Non-pigmented ciliary epithelial cell (primary cell): ENCODE data around the gene TGFBR3L.

ENCODE experiments used
- DNase-seq: peaks from one replicate; pipeline ENCODE4 v3.0.0-alpha.2; 2010; ENCODE audit warnings: low read depth

TGFBR3L gene

DNA sequence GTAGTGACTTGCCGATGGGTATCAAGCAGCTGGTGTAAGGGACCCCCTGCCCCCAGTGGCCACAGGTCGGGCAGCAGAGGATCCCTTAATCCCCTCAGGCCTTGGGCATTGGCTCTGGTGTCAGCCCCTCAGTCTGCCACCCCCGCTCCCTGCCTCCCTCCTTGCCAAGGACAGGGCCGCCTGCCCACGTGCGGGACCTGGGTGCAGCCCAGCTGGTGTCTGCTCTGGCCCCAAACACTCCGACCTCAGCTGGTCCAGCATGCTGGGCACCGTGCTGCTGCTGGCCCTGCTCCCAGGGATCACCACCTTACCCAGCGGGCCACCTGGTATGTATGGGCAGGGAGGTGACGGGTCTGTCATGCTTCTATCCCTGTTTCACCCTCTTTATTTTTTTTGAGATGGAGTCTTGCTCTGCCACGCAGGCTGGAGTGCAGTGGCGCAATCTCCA, at the start of gene TGFBR3L:
TSS of gene TGFBR3L (plus strand) at position 233 of the 448 bp plus-strand sequence.
- no peak for DNase-seq

DNA sequence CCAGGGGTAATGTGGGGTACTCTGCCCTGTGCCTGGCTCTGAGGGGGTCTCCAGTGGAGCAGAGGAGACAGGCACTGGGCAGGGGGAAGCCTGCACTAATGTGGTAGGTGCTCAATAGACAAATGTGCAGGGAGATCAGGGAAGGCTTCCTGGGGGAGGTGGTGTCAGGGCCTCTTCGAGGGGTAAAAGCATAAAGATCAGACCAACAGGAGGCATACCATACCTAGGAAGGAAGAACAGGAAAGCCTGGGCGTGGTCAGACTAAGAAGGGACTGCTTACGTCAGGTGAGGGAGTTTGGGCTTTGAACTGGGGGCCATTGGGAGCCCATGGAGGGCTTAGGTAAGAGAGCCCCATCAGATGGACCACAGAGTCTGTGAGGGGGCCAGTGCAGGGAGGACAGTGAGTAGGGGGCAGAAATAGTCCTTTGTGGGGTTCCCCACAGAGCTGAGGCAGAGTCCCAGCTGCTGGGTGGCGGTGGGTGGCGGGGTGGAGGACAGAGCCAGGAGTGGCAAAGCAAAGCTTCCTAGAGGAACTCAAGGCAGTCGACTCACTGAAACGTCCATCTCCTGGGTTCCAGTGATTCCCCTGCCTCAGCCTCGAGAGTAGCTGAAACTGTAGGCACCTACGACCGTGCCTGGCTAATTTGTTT, 49.2 kb upstream of the TGFBR3L start:
- no peak for DNase-seq

DNA sequence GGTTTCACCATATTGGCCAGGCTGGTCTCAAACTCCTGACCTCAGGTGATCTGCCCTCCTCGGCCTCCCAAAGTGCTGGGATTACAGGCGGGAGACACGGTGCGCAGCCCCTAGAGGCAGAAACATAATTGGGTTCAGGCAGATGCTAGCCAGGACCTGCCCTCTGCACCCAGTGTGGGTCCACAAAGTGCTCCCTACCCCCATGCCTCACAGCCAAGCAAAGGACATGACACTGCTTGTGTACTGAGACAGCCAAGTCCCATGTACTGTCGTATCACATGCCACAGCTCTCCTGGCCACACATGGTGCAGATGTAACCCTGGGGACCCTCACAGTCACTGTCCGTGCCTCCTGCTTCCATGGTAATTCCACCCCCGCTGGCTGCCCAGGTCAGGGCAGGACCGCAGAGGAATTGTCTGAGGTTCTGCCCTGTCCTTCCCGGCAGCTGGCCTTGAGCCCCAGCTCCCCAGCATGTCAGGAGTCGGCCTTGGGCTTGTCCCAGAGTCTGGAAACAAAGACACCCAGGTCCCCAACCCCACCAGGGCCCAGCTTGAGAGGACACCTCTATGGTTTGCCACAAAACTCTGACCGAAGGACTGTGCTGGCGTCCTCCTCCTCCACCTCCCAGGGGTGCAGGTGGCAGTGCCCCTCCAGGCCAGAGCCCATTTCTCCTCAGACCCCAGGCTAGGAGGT, 48.1 kb upstream of the TGFBR3L start:
- no peak for DNase-seq

GRCh38 chr19:7867092-7867844, 47.4 kb upstream of the TGFBR3L start:
- DNase-seq: no peak

- no peak for DNase-seq
Measured at GRCh38 chr19:7868326-7868670, 46.3 kb upstream of the TGFBR3L start.

GRCh38 chr19:7868671-7869452, 45.8 kb upstream of the TGFBR3L start:
- no peak for DNase-seq

GRCh38 chr19:7869453-7869909, 45.1 kb upstream of the TGFBR3L start:
- no peak for DNase-seq

DNA sequence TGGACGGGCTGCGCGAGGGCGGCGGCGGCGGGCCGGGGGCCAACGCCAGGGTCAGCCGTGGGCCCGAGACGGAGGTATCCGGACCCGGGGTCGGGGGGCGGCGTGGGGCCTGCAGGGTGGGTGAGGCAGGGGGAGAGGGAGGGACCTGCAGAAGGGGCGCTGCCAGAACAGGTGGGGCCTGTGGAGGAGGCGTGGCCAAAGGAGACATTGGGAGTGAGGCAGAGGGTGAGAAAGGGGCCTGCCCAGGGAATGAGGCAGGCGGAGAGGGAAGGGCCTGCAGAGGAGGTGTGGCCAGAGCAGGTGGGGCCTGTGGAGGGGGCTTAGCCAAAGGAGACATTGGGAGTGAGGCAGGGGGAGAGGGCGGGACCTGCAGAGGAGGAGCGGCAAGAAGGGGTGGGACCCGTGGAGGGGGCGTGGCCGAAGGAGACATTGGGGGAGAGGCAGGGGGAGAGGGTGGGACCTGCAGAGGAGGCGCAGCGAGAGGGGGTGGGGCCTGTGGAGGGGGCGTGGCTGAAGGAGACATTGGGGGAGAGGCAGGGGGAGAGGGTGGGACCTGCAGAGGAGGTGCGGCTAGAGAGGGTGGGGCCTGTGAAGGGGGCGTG, 44.6 kb upstream of the TGFBR3L start:
- DNase-seq: no peak

- DNase-seq: no peak
Measured at GRCh38 chr19:7870571-7871436, 43.8 kb upstream of the TGFBR3L start.

DNA sequence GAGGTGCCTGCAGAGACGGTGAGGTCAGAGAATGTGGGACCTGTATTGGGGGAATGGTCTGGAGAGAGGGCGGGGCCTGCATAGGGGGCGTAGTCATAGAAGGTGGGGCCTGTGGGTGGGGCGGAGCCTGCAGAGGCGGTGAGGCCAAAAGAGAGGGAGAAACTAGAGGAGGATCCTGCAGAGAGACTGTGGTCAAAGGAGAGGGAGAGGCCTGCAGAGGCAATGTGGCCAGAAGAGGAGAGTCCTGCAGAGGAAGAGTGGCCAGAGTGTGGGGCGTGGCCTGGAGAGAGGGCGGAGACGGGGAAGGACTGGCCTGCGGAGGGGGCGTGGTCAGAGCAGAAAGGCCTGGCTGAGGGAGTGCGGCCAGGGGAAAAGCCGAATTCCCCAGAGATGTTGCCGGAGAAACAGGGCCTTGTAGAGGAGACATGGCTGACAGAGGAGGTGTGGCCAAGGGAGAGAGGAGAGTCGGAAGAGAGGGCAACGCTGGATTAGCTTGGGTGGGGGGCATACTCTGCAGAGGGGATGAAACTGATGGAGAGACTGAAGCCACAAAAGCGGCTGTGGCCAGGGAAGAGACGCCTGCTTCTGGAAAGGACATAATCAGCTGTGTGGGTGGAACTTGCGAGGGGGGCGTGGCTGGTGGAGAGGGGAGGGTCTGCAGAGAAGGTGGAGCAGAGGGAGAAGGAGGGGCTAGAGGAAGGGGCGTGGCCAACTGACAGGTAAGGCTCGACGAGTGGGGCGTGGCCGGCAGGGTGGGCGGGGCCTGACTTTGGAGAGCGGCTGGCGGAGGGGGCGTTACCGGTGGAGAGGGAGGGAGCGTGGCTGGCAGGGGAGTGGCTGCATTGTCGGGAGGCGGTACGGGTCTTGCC, 43.0 kb upstream of the TGFBR3L start:
- peak; percentile 62 for DNase-seq

DNA sequence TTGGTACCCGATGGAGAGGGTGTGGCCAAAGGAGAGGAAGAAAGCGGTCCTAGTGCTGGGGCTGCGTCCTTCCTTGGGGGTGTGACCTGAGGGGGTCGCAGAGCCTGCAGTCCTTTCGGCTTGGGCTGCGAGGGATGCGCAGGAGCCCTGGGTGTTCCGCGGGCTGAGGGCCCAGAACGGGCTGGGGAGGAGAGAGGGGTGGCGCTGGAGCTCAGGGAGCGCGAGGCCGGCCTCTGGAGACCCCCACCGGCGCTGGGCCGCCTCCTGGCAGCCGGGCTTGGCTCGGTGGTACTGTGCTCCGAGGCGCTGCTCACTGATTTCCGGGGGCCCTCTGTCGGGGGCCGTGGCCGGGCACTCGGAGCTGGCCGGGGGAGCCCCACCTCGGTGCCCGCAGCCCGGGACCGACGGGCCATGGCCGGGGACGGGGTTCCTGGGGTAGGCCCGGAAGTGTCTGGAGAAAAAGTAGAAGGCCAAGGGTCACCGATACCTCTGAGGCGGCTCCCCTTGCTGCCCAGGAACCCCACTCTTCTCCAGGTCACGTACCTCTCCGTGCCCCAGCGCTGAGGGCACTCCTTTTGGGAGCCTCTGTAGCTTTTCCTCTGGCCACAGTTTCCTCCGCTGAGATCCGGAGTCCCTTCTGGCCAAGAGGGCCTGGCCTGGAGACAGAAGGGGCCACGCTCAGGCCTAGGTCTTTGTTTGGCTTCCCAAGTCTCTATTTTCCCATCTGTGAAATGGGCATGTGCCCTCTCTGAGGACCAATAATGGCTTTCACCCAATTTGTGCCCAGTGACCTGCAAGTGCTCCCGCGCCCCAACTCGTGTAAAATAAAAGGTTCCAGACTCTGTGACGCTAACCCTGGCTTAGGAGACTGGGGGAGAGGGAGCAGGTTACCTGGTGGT, 42.1 kb upstream of the TGFBR3L start:
- DNase-seq: no peak

DNA sequence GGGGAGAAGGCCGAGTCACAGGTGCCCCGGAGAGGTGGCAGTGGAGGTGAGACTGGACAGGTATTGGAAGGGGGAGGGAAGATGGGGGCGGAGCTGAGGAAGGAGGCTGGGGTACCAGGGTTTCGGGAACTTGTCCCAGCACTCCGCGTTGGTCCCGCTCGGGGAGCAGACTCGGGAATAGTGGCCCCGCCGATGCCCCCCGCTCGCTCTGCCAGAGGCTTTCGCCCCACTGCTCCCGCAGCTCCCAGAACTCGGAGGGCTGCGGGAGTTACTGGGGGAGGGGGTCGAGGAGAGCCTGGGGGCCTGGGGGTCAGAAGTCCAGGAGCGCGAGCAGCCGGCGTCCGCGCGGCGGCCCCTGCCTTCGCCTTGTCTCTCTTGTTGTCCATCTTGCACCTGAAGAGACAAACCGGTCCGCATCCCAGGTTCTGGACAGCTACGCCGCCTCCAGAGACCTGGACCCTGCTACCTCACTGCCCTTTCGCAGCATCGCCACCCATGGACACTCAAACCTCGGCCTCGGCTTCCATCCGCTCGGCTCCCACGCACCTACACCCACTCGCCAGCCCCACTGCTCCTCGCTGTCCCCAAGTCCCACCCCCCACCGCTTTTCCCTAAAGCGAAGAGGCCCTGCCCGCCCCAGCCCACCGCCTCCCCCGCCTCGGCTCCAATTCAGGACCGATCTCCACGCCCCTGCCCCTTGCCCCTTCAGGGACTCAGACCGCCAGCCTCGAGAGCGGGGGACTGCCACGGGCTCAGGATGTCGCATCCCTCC, 41.1 kb upstream of the TGFBR3L start:
- no peak for DNase-seq

DNA sequence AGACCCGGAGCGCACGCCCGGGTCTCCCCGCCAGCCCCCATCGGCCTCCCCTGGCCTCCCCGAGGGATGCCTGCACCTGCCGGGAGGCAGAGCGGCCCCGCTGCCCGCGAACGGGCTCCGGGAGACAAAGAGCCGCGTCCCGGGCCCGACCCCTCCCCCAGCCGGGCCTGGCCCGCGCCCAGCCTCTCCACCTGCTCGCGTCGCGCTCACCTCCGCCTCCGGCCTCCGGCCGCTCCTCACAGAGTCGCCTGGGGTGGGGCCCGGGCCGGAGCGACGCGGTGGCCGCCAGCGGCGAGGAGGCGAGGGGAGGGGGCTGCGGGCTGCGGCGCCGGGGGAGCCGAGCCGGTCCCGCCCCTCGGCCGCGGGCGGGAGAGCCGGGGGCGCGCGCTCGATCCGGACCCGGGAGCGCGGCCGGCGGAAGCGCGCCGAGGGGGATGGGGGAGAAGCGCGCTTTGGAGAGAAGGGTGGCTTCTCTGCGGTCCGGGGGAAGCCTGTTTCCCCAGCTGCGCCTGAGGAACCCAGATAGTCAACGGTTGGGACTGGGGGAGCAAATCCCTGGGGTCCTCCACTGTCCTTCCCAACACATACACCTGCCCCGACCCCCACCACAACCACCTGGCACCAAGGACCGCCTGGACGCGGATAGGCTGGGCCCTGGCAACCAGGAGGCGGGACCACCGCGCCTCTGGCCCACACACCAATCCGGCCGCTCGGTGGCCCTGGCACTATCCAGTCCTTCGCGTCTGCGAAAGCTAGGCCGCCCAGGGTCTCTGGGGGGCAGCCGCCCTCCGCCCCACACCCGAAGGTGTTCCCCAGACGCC, 40.3 kb upstream of the TGFBR3L start, which contains the start of gene PRR36:
TSS of gene PRR36 (minus strand) at position 315 of the 821 bp plus-strand sequence. CDS start 701 bp downstream, outside the sequence.
- DNase-seq: no peak

DNA sequence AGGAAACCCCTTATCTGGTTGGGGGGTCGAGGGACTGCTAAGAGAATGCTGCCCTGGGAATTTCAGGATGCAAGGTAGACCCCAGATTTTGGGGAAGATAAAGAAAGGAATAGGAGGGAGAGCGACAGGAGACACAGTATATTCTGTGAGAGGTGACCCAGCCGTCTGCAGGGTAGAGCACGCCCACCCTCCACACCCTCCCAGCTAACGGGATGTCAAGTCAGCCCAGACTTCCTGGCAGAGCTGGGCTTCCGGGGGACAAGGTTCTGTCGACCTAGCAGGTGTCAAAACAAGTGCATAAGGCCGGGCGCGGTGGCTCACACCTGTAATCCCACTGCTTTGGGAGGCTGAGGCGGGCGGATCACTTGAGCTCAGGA, 39.7 kb upstream of the TGFBR3L start:
- no peak for DNase-seq

- DNase-seq: no peak
Measured at GRCh38 chr19:7877249-7877836, 37.3 kb upstream of the TGFBR3L start.

DNA sequence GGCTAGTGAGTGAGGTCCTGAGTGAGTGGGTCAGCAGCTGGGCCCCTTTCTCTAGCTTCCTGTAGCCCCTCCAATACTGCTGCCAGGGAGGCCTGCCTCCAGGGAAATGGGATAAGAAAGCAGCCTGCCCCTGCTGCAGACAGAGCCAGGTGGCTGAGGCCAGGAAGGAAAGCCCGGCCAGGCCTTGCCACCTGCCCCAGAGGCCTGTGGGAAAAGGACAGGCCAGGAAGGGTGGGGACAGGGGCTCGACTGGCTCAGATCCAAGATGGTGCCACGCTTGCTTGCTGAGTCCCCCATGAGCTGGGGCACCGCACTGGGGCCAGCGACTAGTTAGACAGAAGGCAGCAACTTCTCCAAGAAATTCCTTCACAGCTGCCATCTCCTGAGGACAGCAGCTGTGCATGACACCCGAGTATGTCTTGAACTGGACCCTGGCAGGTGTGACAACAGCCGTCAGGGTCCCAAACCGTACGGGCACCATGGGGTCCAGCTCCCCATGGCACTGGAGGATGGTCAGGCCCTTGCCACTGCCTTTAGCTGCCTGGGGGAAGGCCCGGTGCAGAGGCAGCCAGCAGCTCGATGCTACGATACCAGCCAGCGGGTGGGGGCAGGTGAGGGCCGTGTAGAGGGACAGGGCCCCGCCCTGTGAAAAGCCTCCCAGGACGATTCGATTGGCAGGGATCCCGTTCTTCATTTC, 35.4 kb upstream of the TGFBR3L start:
- DNase-seq: no peak
